Measurements from ENCODE around the gene ATP6V1E1.

GRCh38 chr22:17570851-17571631 lies 57.5 kb downstream of the ATP6V1E1 start:
- TF ChIP-seq, protein P1, sequence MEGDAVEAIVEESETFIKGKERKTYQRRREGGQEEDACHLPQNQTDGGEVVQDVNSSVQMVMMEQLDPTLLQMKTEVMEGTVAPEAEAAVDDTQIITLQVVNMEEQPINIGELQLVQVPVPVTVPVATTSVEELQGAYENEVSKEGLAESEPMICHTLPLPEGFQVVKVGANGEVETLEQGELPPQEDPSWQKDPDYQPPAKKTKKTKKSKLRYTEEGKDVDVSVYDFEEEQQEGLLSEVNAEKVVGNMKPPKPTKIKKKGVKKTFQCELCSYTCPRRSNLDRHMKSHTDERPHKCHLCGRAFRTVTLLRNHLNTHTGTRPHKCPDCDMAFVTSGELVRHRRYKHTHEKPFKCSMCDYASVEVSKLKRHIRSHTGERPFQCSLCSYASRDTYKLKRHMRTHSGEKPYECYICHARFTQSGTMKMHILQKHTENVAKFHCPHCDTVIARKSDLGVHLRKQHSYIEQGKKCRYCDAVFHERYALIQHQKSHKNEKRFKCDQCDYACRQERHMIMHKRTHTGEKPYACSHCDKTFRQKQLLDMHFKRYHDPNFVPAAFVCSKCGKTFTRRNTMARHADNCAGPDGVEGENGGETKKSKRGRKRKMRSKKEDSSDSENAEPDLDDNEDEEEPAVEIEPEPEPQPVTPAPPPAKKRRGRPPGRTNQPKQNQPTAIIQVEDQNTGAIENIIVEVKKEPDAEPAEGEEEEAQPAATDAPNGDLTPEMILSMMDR (IDR thresholded peaks at IDR 0.05), result no peak
- TF ChIP-seq POLR2A (IDR thresholded peaks at IDR 0.05), result no peak

Data from breast epithelium (tissue), 3 donors.